Measurements from ENCODE around the gene SHQ1. TPM values are rescaled to one million over a fixed set of nuclear protein-coding genes. Genes with fewer than 3 reads are reported as not detected.

Gene SHQ1
- total and polyA plus RNA-seq, 2 experiments from 2014 or later = 18.3 to 28.7 TPM

DNA sequence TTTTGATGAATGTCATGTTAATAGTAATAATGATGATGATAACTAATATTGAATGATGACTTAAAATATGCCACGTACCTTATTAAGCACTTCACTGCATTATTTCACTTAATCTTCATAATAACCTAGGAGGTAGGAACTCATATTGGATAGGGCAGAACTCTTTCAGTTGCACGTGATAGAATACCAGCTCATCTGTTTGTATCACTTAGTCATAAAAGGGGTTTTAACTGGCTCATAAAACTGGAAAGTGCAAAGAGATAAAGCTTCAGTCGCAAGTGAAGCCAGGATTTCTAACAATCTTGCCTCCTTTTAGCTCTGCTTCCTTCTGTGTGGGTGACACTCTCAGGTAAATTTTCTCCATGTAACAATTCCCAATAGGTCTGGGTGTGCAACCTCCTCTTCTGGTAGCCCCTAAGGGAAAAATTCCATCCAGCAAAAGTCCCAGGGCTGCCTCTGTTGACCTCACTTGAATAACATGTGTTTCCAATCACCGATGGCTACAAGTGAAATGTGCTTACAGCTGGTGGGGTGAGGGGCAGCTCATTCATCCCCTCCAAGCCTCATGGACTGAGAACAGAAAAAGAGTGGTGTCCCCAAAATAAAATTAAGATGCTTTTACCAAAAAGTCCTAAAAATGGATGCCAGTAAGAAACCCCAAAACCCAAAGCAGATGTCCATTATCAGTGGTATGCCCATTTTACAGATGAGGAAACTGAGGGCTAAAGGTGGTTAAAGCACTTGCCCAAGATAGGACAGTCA, 48.9 kb upstream of the SHQ1 start (continued):
- TF ChIP-seq, protein P1, sequence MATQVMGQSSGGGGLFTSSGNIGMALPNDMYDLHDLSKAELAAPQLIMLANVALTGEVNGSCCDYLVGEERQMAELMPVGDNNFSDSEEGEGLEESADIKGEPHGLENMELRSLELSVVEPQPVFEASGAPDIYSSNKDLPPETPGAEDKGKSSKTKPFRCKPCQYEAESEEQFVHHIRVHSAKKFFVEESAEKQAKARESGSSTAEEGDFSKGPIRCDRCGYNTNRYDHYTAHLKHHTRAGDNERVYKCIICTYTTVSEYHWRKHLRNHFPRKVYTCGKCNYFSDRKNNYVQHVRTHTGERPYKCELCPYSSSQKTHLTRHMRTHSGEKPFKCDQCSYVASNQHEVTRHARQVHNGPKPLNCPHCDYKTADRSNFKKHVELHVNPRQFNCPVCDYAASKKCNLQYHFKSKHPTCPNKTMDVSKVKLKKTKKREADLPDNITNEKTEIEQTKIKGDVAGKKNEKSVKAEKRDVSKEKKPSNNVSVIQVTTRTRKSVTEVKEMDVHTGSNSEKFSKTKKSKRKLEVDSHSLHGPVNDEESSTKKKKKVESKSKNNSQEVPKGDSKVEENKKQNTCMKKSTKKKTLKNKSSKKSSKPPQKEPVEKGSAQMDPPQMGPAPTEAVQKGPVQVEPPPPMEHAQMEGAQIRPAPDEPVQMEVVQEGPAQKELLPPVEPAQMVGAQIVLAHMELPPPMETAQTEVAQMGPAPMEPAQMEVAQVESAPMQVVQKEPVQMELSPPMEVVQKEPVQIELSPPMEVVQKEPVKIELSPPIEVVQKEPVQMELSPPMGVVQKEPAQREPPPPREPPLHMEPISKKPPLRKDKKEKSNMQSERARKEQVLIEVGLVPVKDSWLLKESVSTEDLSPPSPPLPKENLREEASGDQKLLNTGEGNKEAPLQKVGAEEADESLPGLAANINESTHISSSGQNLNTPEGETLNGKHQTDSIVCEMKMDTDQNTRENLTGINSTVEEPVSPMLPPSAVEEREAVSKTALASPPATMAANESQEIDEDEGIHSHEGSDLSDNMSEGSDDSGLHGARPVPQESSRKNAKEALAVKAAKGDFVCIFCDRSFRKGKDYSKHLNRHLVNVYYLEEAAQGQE (IDR thresholded peaks at IDR 0.05; ENCODE audit: unreplicated experiment) = no peak

DNA sequence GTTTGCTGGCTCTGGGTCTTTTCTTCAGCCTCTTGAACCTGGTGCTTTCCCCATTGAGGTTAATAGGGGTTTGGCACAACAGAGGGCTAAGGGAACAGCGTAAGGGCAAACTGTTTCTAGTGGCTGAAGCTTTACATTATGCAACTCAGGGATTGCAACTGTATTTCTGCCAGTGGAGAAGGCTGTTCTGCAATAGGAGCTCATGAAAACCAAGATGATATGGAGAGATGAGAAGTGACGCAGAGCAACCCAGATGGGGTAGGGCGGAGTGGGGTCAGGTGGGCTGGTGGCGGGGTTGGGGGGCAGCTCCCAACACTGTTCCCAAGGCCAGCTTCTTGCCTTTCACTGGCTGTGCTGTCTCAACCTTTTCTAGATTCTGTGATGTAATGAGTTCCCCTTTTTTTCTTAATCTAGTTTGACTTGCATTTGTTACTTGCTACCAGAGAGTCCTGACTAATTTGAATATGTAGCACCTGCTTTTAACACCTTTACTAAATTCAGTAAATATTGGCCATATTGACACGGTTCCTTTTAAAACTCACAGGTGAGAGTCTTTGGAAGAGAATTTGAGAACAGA, 46.8 kb upstream of the SHQ1 start:
- H3K36me3 Mint-ChIP-seq (ENCODE audit: low read depth) = no peaks in the 10 kb centered on the region
- TF ChIP-seq JUNB (IDR thresholded peaks at IDR 0.05; ENCODE audit: unreplicated experiment) (no peak), NANOG (IDR thresholded peaks at IDR 0.05; ENCODE audit: borderline replicate concordance) (no peak), EZH2 (IDR thresholded peaks at IDR 0.05; ENCODE audit: low read depth, unreplicated experiment) (no peak), ZNF331 (CRISPR knock-in tag; IDR thresholded peaks at IDR 0.05; ENCODE audit: low read depth) (no peak)
- TF ChIP-seq, protein P1 (IDR thresholded peaks at IDR 0.05; ENCODE audit: unreplicated experiment) = no peak
- TF ChIP-seq, protein P2, sequence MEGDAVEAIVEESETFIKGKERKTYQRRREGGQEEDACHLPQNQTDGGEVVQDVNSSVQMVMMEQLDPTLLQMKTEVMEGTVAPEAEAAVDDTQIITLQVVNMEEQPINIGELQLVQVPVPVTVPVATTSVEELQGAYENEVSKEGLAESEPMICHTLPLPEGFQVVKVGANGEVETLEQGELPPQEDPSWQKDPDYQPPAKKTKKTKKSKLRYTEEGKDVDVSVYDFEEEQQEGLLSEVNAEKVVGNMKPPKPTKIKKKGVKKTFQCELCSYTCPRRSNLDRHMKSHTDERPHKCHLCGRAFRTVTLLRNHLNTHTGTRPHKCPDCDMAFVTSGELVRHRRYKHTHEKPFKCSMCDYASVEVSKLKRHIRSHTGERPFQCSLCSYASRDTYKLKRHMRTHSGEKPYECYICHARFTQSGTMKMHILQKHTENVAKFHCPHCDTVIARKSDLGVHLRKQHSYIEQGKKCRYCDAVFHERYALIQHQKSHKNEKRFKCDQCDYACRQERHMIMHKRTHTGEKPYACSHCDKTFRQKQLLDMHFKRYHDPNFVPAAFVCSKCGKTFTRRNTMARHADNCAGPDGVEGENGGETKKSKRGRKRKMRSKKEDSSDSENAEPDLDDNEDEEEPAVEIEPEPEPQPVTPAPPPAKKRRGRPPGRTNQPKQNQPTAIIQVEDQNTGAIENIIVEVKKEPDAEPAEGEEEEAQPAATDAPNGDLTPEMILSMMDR (conservative IDR thresholded peaks at IDR 0.05; ENCODE audit: low read depth in 2 of 2) = no peak
- TF ChIP-seq, protein P3, sequence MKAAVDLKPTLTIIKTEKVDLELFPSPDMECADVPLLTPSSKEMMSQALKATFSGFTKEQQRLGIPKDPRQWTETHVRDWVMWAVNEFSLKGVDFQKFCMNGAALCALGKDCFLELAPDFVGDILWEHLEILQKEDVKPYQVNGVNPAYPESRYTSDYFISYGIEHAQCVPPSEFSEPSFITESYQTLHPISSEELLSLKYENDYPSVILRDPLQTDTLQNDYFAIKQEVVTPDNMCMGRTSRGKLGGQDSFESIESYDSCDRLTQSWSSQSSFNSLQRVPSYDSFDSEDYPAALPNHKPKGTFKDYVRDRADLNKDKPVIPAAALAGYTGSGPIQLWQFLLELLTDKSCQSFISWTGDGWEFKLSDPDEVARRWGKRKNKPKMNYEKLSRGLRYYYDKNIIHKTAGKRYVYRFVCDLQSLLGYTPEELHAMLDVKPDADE (IDR thresholded peaks at IDR 0.05) = no peak

More for the DNA sequence above, 46.8 kb upstream of the SHQ1 start:
- no peak overlapping the region for H2AFZ ChIP-seq
- Mint-ChIP-seq H3K4me3 (no peak overlapping the region), H3K4me1 (peaks cover 11% of the 10 kb centered on the region), H3K27me3 (ENCODE audit: insufficient read depth, low read depth, poor library complexity) (peaks cover under 1% of the 10 kb centered on the region), H3K27ac (no peak overlapping the region), H3K9me3 (no peaks in the 10 kb centered on the region)
- ATAC-seq (no peak), DNase-seq (ENCODE audit: low spot score) (no peak)
- no peak overlapping the region for H3K27ac ChIP-seq (ENCODE audit: low read depth)
- no peak overlapping the region for H3K4me3 ChIP-seq
- no peak overlapping the region for H3K4me2 ChIP-seq
- H3K36me3 ChIP-seq (ENCODE audit: insufficient read depth) = no peaks in the 10 kb centered on the region
- peaks cover 10% of the 10 kb centered on the region; the same call in 1 of the 2 replicates for H3K27me3 ChIP-seq (ENCODE audit: insufficient read depth)
- H3K79me2 ChIP-seq (replicated peaks; ENCODE audit: insufficient read depth) = no peaks in the 10 kb centered on the region
- no peaks in the 10 kb centered on the region for H3K9me2 ChIP-seq (ENCODE audit: insufficient read depth)
- H3K4me1 ChIP-seq (ENCODE audit: insufficient read depth) = no peaks in the 10 kb centered on the region
- H3F3A ChIP-seq (replicated peaks; ENCODE audit: low read depth) = no peaks in the 10 kb centered on the region
- 0 out of 2 replicates have a peak, but pooled peaks cover 8% of the 10 kb centered on the region for H4K20me1 ChIP-seq (replicated peaks; ENCODE audit: insufficient read depth)
